ELF-1 (cell line): ENCODE results near the gene OPTN.

Source experiments
- DNase-seq: peaks from one replicate; pipeline ENCODE4 v3.0.0-alpha.2; 2016; ENCODE audit warnings: low read depth, low spot score

Gene OPTN

GRCh38 chr10:13182424-13182823, 82.5 kb downstream of the OPTN start:
- DNase-seq, result no peak

- no peak for DNase-seq
Measured at GRCh38 chr10:13183625-13184024, 83.7 kb downstream of the OPTN start.

- DNase-seq, result no peak
Measured at GRCh38 chr10:13184276-13184675, 84.3 kb downstream of the OPTN start.

GRCh38 chr10:13184730-13185514, 85.0 kb downstream of the OPTN start:
- DNase-seq, result no peak

GRCh38 chr10:13187135-13187534, 87.2 kb downstream of the OPTN start:
- DNase-seq, result no peak
